SK-N-SH (cell line): ENCODE data around the gene ARGLU1. TPM values are rescaled to one million over a fixed set of nuclear protein-coding genes. Genes with fewer than 3 reads are reported as not detected.

ENCODE experiments used
- CTCF ChIA-PET: fragments of 300-600, 350-600 bp; formaldehyde crosslinking; extraction: SDS; loops from one replicate; lab custom pipeline; 2021; lab: Yijun Ruan, JAX
- POLR2A ChIA-PET: fragments of 350-600 bp; sonication (Branson Sonifier 250); formaldehyde crosslinking; extraction: SDS; loops from one replicate; lab custom pipeline; 2020; ENCODE audit warnings: antibody characterized with exemption, inconsistent platforms; lab: Yijun Ruan, JAX
- DNase-seq: peaks from one replicate; pipeline ENCODE4 v3.0.0; 2012
- H2AFZ ChIP-seq: fragments of 200-600 bp; sonication (generic); 2 replicates; pipeline ENCODE4 v1.8.1; 2016; ENCODE audit warnings: antibody characterized with exemption, mild to moderate bottlenecking, low read depth
- H3F3A ChIP-seq: fragments of 200-600 bp; sonication (generic); replicated peaks from 2 replicates; pipeline ENCODE3; 2016; ENCODE audit warnings: antibody characterized with exemption, mild to moderate bottlenecking; ENCODE audit not compliant: insufficient read depth
- H3K27ac ChIP-seq, 2 experiments: fragments of 200-500 bp in 1 of 2; fragments of 200-600 bp in 1 of 2; sonication (Bioruptor generic) in 1 of 2; sonication (generic), shearing (Covaris generic) in 1 of 2; 2 replicates each; pipeline versions ENCODE4 v1.5.1 to v1.6.1; 2014 to 2016; ENCODE audit warnings: low read depth in 2 of 2, inconsistent platforms in 1 of 2, low read length in 1 of 2, mild to moderate bottlenecking in 1 of 2, mixed read lengths in 1 of 2
- H3K27me3 ChIP-seq: fragments of 200-600 bp; sonication (generic), shearing (Covaris generic); 2 replicates; pipeline ENCODE4 v1.6.1; 2016; ENCODE audit warnings: mixed run types; ENCODE audit not compliant: insufficient read depth
- H3K36me3 ChIP-seq, 2 experiments: fragments of 200-500 bp in 1 of 2; fragments of 200-600 bp in 1 of 2; sonication (Bioruptor generic) in 1 of 2; sonication (generic) in 1 of 2; replicated peaks in 1 of 2; 2 replicates each; pipeline versions ENCODE3 to v1.5.1; 2014 to 2016; ENCODE audit warnings: low read length in 1 of 2, mild to moderate bottlenecking in 1 of 2; ENCODE audit not compliant: insufficient read depth in 2 of 2, control insufficient read depth in 1 of 2
- H3K4me1 ChIP-seq, 2 experiments: fragments of 200-500 bp in 1 of 2; fragments of 200-600 bp in 1 of 2; sonication (Bioruptor generic) in 1 of 2; sonication (generic), shearing (Covaris generic) in 1 of 2; 2 replicates each; pipeline versions ENCODE4 v1.5.1 to v1.6.1; 2014 to 2016; ENCODE audit warnings: low read depth in 1 of 2, low read length in 1 of 2, mixed run types in 1 of 2; ENCODE audit not compliant: insufficient read depth in 2 of 2, control insufficient read depth in 1 of 2
- H3K4me2 ChIP-seq: fragments of 200-600 bp; sonication (generic), shearing (Covaris generic); 2 replicates; pipeline ENCODE4 v1.6.1; 2017; ENCODE audit warnings: mixed run types
- H3K4me3 ChIP-seq, 2 experiments: fragments of 200-500 bp in 1 of 2; fragments of 200-600 bp in 1 of 2; sonication (Bioruptor generic) in 1 of 2; sonication (generic), shearing (Covaris generic) in 1 of 2; 2 replicates each; pipeline versions ENCODE4 v1.5.1 to v1.8.1; 2014 to 2016; ENCODE audit warnings: low read depth in 2 of 2, inconsistent platforms in 1 of 2, low read length in 1 of 2, mild to moderate bottlenecking in 1 of 2, mixed read lengths in 1 of 2, moderate library complexity in 1 of 2
- H3K79me2 ChIP-seq: fragments of 200-600 bp; sonication (generic); 2 replicates; pipeline ENCODE4 v1.8.1; 2017; ENCODE audit warnings: mild to moderate bottlenecking; ENCODE audit not compliant: insufficient read depth
- H3K9ac ChIP-seq: fragments of 200-600 bp; sonication (generic); 2 replicates; pipeline ENCODE4 v1.6.1; 2017; ENCODE audit warnings: mixed run types
- H3K9me2 ChIP-seq: fragments of 200-600 bp; sonication (generic); 2 replicates; pipeline ENCODE4 v1.6.1; 2017; ENCODE audit warnings: mixed run types
- H3K9me3 ChIP-seq: fragments of 200-600 bp; sonication (generic); 2 replicates; pipeline ENCODE4 v1.6.1; 2017; ENCODE audit warnings: mixed run types, mild to moderate bottlenecking, moderate library complexity
- H4K20me1 ChIP-seq: fragments of 200-600 bp; sonication (generic); 2 replicates; pipeline ENCODE4 v1.6.1; 2017; ENCODE audit warnings: mild to moderate bottlenecking, mixed run types; ENCODE audit not compliant: insufficient read depth
- EZH2phosphoT487 ChIP-seq: fragments of 200-600 bp; sonication (generic); IDR thresholded peaks from 2 replicates; pipeline ENCODE4 v1.6.1; 2017; ENCODE audit warnings: low read depth, mixed run types, mild to moderate bottlenecking, antibody characterized with exemption, moderate library complexity, borderline replicate concordance
- FOXM1 ChIP-seq: IDR thresholded peaks from 2 replicates; pipeline ENCODE4 v1.4.0; 2012; ENCODE audit warnings: low read depth, mild to moderate bottlenecking
- GABPA ChIP-seq: IDR thresholded peaks from 2 replicates; pipeline ENCODE4 v1.4.0; 2012; ENCODE audit warnings: low read depth, mild to moderate bottlenecking
- GATA2 ChIP-seq: sonication (generic); formaldehyde crosslinking; IDR thresholded peaks from 2 replicates; pipeline ENCODE4 v1.5.0; 2020; ENCODE audit warnings: mild to moderate bottlenecking, missing genetic modification reagents
- MEF2A ChIP-seq: IDR thresholded peaks from 2 replicates; pipeline ENCODE4 v1.4.0; 2012; ENCODE audit warnings: low read depth, borderline replicate concordance
- PBX3 ChIP-seq: IDR thresholded peaks from 2 replicates; pipeline ENCODE4; 2012
- RCOR1 ChIP-seq: fragments of 150-350 bp; IDR thresholded peaks from 2 replicates; pipeline ENCODE4 v1.6.1; 2017; ENCODE audit warnings: antibody characterized with exemption, low read length
- SIN3A ChIP-seq: IDR thresholded peaks from 2 replicates; pipeline ENCODE4 v1.6.1; 2012; ENCODE audit warnings: low read depth, mild to moderate bottlenecking, low read length, moderate library complexity, borderline replicate concordance
- SMC3 ChIP-seq: IDR thresholded peaks from 2 replicates; pipeline ENCODE4 v1.6.1; 2012; ENCODE audit warnings: low read depth, low read length, improper control_type of control experiment
- TAF1 ChIP-seq: IDR thresholded peaks from 2 replicates; pipeline ENCODE4 v1.6.1; 2012; ENCODE audit warnings: low read depth, mild to moderate bottlenecking, low read length, moderate library complexity, borderline replicate concordance
- WGBS: methylation state at CpG from one replicate; pipeline ENCODE4 v1.1.6; 2017; ENCODE audit warnings: low lambda C conversion rate; 5-methylcytosine and 5-hydroxymethylcytosine counted together
- polyA plus RNA-seq, 3 experiments: library from polyadenylated mRNA; depleted of rRNA; stranded (reverse); fragments of >200 nt; gene quantifications; 2 replicates each; pipeline ENCODE4 v1.2.3, GENCODE V29; 2012
- TF ChIP-seq, protein P1 (sequence below): IDR thresholded peaks from 2 replicates; pipeline ENCODE4 v1.4.0; 2012; ENCODE audit warnings: low read depth, borderline replicate concordance

ARGLU1 gene
- polyA plus RNA-seq, 1 of the 3 experiments (the other 2 are of a cell fraction) = 101 TPM

DNA sequence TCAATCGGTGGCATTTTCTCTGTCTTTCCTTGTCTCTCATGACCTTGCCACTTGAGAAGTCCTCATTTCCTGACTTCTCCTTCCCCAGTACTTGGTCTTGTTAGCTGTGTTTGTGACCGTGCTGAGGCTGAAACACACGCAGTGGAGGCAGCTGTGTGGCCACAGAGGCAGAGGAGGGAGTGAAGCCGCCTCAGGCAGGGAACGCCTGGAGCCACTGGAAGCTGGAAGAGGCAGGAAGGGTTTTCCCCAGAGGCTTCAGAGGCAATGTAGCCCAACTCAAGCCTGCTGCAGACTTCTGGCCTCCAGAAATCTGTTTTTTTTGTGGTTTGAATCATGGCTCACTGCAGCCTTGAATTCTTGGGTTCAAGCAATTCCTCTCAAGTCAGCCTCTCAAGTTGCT lies 29.2 kb upstream of the ARGLU1 start:
- no peak for DNase-seq
- ChIA-PET CTCF (no interaction called here), POLR2A (no interaction called here)
- no peak overlapping the region for H2AFZ ChIP-seq
- H3K4me1 ChIP-seq = peaks cover 0 to 9% of the 10 kb centered on the region in 2 experiments; a peak in 1 of 4 replicates
- no peaks in the 10 kb centered on the region for H4K20me1 ChIP-seq
- H3K27ac ChIP-seq = no peak overlapping the region
- H3K9me2 ChIP-seq = no peaks in the 10 kb centered on the region
- H3K9ac ChIP-seq = no peak overlapping the region
- H3K4me2 ChIP-seq = no peak overlapping the region
- H3K36me3 ChIP-seq = no peaks in the 10 kb centered on the region
- H3K9me3 ChIP-seq = no peaks in the 10 kb centered on the region
- H3K79me2 ChIP-seq = no peaks in the 10 kb centered on the region
- H3K4me3 ChIP-seq = no peak overlapping the region
- no peaks in the 10 kb centered on the region for H3K27me3 ChIP-seq
- no peaks in the 10 kb centered on the region for H3F3A ChIP-seq
- TF ChIP-seq TAF1 = no peak
- TF ChIP-seq, protein P1, sequence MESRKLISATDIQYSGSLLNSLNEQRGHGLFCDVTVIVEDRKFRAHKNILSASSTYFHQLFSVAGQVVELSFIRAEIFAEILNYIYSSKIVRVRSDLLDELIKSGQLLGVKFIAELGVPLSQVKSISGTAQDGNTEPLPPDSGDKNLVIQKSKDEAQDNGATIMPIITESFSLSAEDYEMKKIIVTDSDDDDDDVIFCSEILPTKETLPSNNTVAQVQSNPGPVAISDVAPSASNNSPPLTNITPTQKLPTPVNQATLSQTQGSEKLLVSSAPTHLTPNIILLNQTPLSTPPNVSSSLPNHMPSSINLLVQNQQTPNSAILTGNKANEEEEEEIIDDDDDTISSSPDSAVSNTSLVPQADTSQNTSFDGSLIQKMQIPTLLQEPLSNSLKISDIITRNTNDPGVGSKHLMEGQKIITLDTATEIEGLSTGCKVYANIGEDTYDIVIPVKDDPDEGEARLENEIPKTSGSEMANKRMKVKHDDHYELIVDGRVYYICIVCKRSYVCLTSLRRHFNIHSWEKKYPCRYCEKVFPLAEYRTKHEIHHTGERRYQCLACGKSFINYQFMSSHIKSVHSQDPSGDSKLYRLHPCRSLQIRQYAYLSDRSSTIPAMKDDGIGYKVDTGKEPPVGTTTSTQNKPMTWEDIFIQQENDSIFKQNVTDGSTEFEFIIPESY = no peak
- no peak for TF ChIP-seq EZH2phosphoT487
- no peak for TF ChIP-seq MEF2A
- no peak for TF ChIP-seq SMC3
- WGBS = 57% methylated on average over 5 of the region's 5 CpGs

GRCh38 chr13:106596275-106596937 lies 28.5 kb upstream of the ARGLU1 start:
- H3K36me3 ChIP-seq = no peaks in the 10 kb centered on the region
- H3K4me1 ChIP-seq = peaks cover 0 to 9% of the 10 kb centered on the region in 2 experiments; a peak in 1 of 4 replicates
- DNase-seq = no peak
- TF ChIP-seq PBX3 = no peak
- no peak for TF ChIP-seq RCOR1
- TF ChIP-seq SIN3A = no peak
- TF ChIP-seq GATA2 (CRISPR knock-in tag) = no peak
- no peak for TF ChIP-seq TAF1
- no peak for TF ChIP-seq FOXM1
- no peak for TF ChIP-seq GABPA
- no peaks in the 10 kb centered on the region for H3F3A ChIP-seq
- no peaks in the 10 kb centered on the region for H3K9me2 ChIP-seq
- no peak overlapping the region for H3K27ac ChIP-seq
- H3K4me2 ChIP-seq = no peak overlapping the region
- no peak overlapping the region for H3K4me3 ChIP-seq
- 89% methylated on average over 10 of the region's 10 CpGs for WGBS
- no peaks in the 10 kb centered on the region; the same call in 1 of the 2 replicates for H3K27me3 ChIP-seq
- CTCF ChIA-PET = interaction anchor here (1.8 kb wide), 1 partner anchor 24 kb away, joined by 5 read pairs; no protein-coding TSS in a partner anchor
- H3K79me2 ChIP-seq = no peaks in the 10 kb centered on the region
- H3K9me3 ChIP-seq = no peaks in the 10 kb centered on the region
- no peak overlapping the region for H2AFZ ChIP-seq
- no peak overlapping the region for H3K9ac ChIP-seq
- no peaks in the 10 kb centered on the region for H4K20me1 ChIP-seq
- POLR2A ChIA-PET = no interaction called here
